Activated gamma-delta T cell (primary cell): ENCODE results near the gene IRF2BP2.

Source experiments
- DNase-seq: peaks from one replicate; lab custom pipeline; 2025; lab: John Stamatoyannopoulos, UW

Gene IRF2BP2

GRCh38 chr1:234556245-234556943 is 53.6 kb downstream of the IRF2BP2 start:
- DNase-seq, result no peak

- DNase-seq, result no peak
Measured at GRCh38 chr1:234555390-234556024, 54.5 kb downstream of the IRF2BP2 start.

GRCh38 chr1:234554698-234555311 is 55.2 kb downstream of the IRF2BP2 start:
- DNase-seq, result no peak
